ENCODE measurements around the gene COL8A1.

The COL8A1 gene

DNA sequence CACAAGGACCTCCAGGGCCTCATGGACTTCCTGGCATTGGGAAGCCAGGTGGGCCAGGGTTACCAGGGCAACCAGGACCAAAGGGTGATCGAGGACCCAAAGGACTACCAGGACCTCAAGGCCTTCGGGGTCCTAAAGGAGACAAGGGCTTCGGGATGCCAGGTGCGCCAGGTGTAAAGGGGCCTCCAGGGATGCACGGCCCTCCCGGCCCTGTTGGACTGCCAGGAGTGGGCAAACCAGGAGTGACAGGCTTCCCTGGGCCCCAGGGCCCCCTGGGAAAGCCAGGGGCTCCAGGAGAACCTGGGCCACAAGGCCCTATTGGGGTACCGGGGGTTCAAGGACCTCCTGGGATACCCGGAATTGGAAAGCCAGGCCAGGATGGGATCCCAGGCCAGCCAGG lies 156.1 kb downstream of the COL8A1 start:
- no peak overlapping the region for H3K27ac ChIP-seq
- TF ChIP-seq, protein P1, sequence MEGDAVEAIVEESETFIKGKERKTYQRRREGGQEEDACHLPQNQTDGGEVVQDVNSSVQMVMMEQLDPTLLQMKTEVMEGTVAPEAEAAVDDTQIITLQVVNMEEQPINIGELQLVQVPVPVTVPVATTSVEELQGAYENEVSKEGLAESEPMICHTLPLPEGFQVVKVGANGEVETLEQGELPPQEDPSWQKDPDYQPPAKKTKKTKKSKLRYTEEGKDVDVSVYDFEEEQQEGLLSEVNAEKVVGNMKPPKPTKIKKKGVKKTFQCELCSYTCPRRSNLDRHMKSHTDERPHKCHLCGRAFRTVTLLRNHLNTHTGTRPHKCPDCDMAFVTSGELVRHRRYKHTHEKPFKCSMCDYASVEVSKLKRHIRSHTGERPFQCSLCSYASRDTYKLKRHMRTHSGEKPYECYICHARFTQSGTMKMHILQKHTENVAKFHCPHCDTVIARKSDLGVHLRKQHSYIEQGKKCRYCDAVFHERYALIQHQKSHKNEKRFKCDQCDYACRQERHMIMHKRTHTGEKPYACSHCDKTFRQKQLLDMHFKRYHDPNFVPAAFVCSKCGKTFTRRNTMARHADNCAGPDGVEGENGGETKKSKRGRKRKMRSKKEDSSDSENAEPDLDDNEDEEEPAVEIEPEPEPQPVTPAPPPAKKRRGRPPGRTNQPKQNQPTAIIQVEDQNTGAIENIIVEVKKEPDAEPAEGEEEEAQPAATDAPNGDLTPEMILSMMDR (conservative IDR thresholded peaks at IDR 0.05) = no peak
- TF ChIP-seq ZFX (IDR thresholded peaks at IDR 0.05) = no peak

DNA sequence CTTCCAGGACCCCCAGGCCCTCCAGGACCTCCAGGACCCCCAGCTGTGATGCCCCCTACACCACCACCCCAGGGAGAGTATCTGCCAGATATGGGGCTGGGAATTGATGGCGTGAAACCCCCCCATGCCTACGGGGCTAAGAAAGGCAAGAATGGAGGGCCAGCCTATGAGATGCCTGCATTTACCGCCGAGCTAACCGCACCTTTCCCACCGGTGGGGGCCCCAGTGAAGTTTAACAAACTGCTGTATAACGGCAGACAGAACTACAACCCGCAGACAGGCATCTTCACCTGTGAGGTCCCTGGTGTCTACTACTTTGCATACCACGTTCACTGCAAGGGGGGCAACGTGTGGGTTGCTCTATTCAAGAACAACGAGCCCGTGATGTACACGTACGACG lies 157.2 kb downstream of the COL8A1 start:
- TF ChIP-seq ZFX (IDR thresholded peaks at IDR 0.05) = no peak
- TF ChIP-seq, protein P1 (conservative IDR thresholded peaks at IDR 0.05) = no peak
- H3K27ac ChIP-seq = no peak overlapping the region

DNA sequence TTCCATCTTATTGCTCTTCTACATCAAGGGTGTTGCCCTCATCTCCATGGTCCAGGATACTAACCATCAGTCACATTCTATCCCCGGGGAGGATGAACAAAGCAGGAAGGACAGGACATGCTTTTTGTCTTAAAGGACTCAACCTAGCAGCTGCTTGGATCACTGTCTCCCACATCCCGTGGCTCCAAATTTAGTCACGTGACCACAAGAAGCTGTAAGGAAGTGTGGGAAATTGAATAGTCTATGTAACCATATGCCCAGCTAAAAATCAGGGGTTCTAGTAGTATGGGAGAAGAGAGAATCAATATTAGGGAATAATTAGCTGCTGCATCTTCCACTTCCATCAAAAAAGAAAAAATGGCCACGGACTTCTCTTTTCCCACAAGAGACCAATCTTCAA lies 161.0 kb downstream of the COL8A1 start:
- no peak overlapping the region for H3K27ac ChIP-seq
- TF ChIP-seq ZFX (IDR thresholded peaks at IDR 0.05) = no peak
- TF ChIP-seq, protein P1 (conservative IDR thresholded peaks at IDR 0.05) = no peak

DNA sequence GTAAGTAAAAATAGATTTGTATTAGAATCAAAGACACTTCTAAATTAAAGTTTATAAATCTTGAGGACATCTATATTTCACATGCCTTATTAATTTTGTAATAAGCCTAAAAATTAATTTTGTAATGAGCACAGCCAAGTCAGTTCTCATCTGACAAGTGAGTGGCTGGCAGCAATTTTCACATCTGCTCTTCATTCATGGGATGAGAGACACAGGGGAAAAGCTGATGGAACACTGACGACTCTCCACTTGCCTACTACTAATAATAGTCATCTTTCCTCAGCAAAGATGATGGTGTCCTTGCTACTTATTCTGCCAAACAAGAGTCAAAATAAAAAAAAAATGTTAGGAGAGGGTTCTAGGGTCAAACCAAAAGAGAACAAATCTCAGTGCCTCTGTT lies 164.9 kb downstream of the COL8A1 start:
- no peak for TF ChIP-seq ZFX (IDR thresholded peaks at IDR 0.05)
- TF ChIP-seq, protein P1 (conservative IDR thresholded peaks at IDR 0.05) = no peak
- H3K27ac ChIP-seq = no peak overlapping the region

DNA sequence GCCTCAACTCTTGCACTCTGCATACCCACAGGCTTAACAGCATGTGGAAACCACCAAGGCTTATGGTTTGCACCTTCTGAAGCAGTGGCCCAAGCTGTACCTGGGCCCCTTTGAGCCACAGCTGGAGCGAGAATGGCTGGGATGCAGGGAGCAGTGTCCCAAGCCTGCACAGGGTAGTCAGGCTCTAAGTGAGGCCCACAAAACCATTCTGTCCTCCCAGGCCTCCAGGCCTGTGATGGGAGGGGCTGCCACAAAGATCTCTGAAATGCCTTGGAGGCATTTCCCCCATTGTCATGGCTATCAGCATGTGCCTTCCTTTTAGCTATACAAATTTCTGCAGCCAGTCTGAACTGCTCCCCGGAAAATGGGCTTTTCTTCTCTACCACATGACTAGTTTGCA lies 166.8 kb downstream of the COL8A1 start:
- TF ChIP-seq, protein P1 (conservative IDR thresholded peaks at IDR 0.05) = no peak
- TF ChIP-seq ZFX (IDR thresholded peaks at IDR 0.05) = no peak
- H3K27ac ChIP-seq = no peak overlapping the region

DNA sequence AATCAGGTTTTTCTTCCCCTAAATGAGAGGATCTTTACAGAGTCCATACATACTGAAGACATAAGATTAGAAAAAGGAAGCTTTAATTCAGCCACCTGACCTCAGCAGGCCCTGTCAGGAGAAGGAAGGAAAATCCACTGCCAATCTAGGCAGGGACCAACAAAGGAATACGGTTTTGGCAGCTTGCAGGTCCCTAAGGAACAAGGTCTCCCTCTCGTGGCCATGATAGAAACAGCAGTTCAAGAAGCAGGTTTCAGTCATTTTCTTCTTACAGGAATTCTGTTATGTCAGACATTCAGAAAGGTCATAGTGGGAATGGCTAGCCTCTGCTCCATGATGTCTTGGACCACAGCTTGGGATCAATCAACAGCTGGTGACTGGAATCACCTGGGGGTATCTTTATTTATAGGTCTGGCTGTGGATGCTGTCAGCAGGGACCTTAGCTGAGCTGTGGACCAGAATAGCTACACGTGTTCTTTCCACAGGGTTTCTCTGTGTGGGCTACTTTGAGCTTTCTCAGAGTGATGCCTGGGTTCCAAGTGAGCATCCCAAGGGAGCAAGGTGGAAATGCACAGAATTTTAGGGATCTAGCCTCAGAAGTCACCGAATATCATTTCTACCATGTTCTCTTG lies 169.9 kb downstream of the COL8A1 start:
- TF ChIP-seq, protein P1 (conservative IDR thresholded peaks at IDR 0.05) = peak; percentile 88
- TF ChIP-seq ZFX (IDR thresholded peaks at IDR 0.05) = no peak
- H3K27ac ChIP-seq = no peak overlapping the region

DNA sequence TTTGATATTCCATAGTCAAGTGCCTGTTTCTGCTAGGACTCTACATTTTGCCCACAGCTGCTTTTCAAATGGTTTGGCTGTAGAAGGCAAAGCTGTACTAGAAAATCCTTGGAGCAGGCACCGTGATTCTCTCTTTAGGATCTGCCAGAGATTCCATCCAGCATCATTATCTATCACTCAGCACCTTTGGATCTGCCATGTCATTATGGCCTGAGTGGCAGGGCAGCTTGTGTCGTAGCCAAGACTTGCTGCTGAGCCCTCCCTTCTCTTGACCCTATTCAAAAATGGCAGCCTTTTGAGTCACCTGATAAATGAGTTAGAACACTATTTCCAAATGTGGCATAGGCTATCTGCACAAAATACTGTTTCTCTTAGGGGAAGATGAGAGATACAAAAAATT lies 171.2 kb downstream of the COL8A1 start:
- TF ChIP-seq, protein P1 (conservative IDR thresholded peaks at IDR 0.05) = no peak
- no peak for TF ChIP-seq ZFX (IDR thresholded peaks at IDR 0.05)
- no peak overlapping the region for H3K27ac ChIP-seq

Data from C4-2B (cell line).